GM12874 (cell line): ENCODE data around the gene MAD2L2.

ENCODE experiments used
- TF ChIP-seq, protein P1 (sequence below): IDR thresholded peaks from 2 replicates; pipeline ENCODE4 v1.5.1; 2011; ENCODE audit warnings: low read depth, mild to moderate bottlenecking, control low read depth, low read length, moderate library complexity; ENCODE audit not compliant: insufficient read depth

Gene MAD2L2

DNA sequence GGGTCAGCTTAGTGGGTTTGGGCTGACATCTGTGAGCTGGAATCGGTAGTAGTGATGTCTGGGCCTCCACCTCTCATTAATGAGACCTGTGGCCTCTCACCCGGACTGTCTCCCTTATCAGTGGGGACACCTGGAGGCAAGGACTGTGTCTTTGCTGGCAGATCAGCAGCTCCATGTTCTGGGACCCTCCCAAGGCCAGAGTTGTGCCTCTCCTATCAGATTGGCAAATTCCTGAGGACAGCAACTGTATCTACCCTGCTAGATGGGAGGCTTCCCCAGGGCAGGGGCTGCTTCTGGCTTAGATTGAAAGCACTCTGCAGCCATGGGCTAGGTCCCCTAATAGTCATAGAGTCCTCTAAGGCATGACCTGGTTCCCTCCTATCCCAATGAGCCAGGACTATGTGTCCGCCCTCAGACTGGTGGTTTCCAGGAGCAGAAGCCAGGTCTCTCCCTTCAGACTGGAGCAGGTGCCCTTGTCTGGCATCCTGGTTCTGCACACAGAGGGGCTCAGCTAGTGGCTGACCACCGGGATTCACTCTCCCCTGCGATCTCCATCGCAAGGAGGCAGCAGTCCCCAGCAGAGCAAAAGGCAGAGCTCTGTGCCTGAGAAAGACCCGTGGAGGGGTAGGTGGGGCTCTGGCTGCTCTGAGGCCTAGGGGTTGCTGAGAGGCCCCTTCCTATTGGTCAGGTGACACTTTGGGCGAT, 16.4 kb upstream of the MAD2L2 start:
- TF ChIP-seq, protein P1, sequence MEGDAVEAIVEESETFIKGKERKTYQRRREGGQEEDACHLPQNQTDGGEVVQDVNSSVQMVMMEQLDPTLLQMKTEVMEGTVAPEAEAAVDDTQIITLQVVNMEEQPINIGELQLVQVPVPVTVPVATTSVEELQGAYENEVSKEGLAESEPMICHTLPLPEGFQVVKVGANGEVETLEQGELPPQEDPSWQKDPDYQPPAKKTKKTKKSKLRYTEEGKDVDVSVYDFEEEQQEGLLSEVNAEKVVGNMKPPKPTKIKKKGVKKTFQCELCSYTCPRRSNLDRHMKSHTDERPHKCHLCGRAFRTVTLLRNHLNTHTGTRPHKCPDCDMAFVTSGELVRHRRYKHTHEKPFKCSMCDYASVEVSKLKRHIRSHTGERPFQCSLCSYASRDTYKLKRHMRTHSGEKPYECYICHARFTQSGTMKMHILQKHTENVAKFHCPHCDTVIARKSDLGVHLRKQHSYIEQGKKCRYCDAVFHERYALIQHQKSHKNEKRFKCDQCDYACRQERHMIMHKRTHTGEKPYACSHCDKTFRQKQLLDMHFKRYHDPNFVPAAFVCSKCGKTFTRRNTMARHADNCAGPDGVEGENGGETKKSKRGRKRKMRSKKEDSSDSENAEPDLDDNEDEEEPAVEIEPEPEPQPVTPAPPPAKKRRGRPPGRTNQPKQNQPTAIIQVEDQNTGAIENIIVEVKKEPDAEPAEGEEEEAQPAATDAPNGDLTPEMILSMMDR = no peak

- TF ChIP-seq, protein P1 = no peak
Measured at GRCh38 chr1:11695861-11696260, 14.9 kb upstream of the MAD2L2 start.

GRCh38 chr1:11693917-11694316, 13.0 kb upstream of the MAD2L2 start:
- TF ChIP-seq, protein P1 = no peak

DNA sequence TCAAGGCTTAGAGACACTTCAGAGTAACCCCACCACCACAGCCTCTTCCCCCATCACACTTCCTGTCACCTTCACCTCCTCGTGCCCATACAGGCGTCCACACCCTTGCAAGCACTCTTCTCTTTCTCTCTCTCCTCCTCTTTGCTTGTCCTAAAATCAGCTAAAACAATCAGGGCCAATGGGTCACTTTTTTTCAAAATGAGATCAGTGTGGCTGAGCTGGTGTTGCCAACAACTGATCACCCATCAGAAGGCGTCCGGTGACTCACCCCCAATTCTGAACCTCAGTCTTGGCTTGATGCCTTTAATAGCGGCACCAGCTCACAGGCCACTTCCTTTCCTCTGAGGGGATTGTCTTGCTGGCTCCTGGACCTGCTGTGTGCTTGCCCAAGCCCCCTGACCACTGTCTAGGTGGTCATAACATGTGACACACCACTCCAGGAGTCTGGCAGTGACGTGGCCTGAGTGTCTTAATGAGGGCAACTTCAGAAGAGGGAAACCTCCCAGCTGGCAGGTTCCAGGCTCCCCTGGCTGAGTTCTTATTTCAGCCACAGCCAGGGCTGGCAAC, 12.2 kb upstream of the MAD2L2 start:
- TF ChIP-seq, protein P1 = no peak

GRCh38 chr1:11691928-11692711, 11.2 kb upstream of the MAD2L2 start:
- TF ChIP-seq, protein P1 = no peak

DNA sequence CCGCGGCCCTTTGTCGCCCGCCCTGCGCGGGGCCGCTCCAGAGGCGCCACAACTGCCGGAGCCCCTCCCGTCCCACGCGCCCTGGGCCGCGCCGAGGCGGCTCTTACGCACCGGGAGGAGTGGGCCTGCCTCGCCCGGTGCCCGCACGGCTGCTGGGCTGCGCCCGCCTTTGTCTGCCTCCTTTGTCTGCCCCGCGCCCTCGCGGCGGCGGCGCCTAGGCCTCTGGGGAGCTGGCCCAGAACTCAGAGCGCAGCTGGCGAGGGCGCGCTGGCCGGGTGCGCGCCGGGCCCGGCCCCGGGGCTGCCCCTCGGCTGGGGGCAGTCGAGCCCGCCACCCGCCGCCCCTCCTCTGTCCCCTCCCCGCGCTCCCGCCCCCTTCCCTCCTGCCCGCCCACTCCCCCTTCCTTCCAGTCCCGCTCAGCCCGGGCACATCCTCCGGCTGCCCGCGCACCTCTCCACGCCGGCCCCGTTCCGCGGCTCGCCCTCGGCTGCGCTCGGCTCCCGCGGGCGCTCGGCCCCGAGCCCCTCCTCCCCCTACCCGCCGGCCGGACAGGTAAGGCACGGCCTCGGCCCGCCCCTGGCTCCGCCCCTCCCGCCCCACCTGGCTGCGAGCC, 10.5 kb upstream of the MAD2L2 start, which contains the start of gene DRAXIN:
TSS of gene DRAXIN (plus strand) at position 409 of the 613 bp plus-strand sequence. CDS start 14,549 bp downstream, outside the sequence.
- TF ChIP-seq, protein P1 = no peak
